HepG2 (cell line): ENCODE measurements around the gene HSPB8.

ENCODE experiments used
- MBD4 ChIP-seq: IDR thresholded peaks from 2 replicates; pipeline ENCODE4 v1.6.1; 2012; ENCODE audit warnings: low read length, inconsistent platforms, borderline replicate concordance
- PRDM10 ChIP-seq: sonication (generic); formaldehyde crosslinking; IDR thresholded peaks from 2 replicates; pipeline ENCODE4 v1.4.0; 2020; ENCODE audit warnings: low read depth, missing genetic modification reagents
- TAF1 ChIP-seq: sonication (generic); formaldehyde crosslinking; IDR thresholded peaks from 2 replicates; pipeline ENCODE4 v1.4.0; 2020; ENCODE audit warnings: missing genetic modification reagents
- USF2 ChIP-seq, 2 experiments: sonication (generic) in 1 of 2; formaldehyde crosslinking in 1 of 2; IDR thresholded peaks; 2 replicates each; pipeline versions ENCODE4 v1.5.1 to v1.6.1; 2011 to 2020; ENCODE audit warnings: borderline replicate concordance in 1 of 2, low read depth in 1 of 2, low read length in 1 of 2, mild to moderate bottlenecking in 1 of 2, missing genetic modification reagents in 1 of 2, moderate library complexity in 1 of 2
- ZNF143 ChIP-seq: sonication (generic); formaldehyde crosslinking; IDR thresholded peaks from 2 replicates; pipeline ENCODE4 v1.4.0; 2020; ENCODE audit warnings: missing genetic modification reagents
- ZSCAN21 ChIP-seq: sonication (generic); formaldehyde crosslinking; IDR thresholded peaks from 2 replicates; pipeline ENCODE4 v1.8.0; 2022; ENCODE audit warnings: mild to moderate bottlenecking, missing genetic modification reagents, moderate library complexity, borderline replicate concordance
- TF ChIP-seq, protein P1 (sequence below): sonication (generic); formaldehyde crosslinking; IDR thresholded peaks from 2 replicates; pipeline ENCODE4 v1.5.0; 2020; ENCODE audit warnings: mild to moderate bottlenecking, missing genetic modification reagents, moderate library complexity

DNA sequence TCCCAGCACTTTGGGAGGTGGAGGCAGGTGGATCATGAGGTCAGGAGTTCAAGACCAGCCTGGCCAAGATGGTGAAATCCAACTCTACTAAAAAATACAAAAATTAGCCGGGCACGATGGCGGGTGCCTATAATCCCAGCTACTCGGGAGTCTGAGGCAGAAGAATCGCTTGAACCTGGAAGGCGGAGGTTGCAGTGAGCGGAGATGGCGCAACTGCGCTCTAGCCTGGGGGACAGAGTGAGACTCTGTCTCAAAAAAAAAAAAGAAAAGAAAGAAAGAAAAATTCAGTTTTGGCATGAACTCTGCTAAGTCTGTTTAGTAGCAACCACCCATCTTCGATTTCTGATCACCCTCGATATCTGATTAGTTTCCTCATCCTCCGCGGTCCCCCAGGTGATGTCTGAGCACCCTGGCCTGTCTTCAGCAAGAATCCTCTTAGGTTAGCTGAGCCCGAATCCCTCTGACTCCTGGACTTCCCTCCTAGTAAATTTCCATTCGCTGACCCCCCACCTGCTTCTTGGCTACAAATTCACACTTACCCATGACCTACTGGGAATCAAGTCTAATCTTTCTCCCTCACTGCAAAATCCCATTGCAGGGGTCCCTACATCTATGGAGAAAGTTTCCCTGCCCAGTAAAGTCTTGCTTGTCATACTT, 879 bp upstream of the HSPB8 start:
- TF ChIP-seq PRDM10 (CRISPR knock-in tag) (no peak), MBD4 (no peak), ZNF143 (CRISPR knock-in tag) (no peak), TAF1 (CRISPR knock-in tag) (no peak), USF2 (IDR thresholded peaks at IDR 0.05; ENCODE audit: low read depth, low read length) (no peak), USF2 (CRISPR knock-in tag; IDR thresholded peaks at IDR 0.05; ENCODE audit: borderline replicate concordance) (no peak), ZSCAN21 (CRISPR knock-in tag) (no peak)
- TF ChIP-seq, protein P1, sequence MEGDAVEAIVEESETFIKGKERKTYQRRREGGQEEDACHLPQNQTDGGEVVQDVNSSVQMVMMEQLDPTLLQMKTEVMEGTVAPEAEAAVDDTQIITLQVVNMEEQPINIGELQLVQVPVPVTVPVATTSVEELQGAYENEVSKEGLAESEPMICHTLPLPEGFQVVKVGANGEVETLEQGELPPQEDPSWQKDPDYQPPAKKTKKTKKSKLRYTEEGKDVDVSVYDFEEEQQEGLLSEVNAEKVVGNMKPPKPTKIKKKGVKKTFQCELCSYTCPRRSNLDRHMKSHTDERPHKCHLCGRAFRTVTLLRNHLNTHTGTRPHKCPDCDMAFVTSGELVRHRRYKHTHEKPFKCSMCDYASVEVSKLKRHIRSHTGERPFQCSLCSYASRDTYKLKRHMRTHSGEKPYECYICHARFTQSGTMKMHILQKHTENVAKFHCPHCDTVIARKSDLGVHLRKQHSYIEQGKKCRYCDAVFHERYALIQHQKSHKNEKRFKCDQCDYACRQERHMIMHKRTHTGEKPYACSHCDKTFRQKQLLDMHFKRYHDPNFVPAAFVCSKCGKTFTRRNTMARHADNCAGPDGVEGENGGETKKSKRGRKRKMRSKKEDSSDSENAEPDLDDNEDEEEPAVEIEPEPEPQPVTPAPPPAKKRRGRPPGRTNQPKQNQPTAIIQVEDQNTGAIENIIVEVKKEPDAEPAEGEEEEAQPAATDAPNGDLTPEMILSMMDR = no peak
